HG02973 (cell line): ENCODE results near the gene GARIN3.
"Not testable (repeated sequence)": the region's sequence is repeated elsewhere in the genome, so short reads cannot be mapped to it uniquely, and the experiment has no call there.

ENCODE experiments used
- ATAC-seq: cut with Tn5 transposase; IDR thresholded peaks from one replicate; pipeline ENCODE4 v1.9.1; 2021; ENCODE audit warnings: moderate library complexity; ENCODE audit not compliant: unreplicated experiment

The GARIN3 gene

DNA sequence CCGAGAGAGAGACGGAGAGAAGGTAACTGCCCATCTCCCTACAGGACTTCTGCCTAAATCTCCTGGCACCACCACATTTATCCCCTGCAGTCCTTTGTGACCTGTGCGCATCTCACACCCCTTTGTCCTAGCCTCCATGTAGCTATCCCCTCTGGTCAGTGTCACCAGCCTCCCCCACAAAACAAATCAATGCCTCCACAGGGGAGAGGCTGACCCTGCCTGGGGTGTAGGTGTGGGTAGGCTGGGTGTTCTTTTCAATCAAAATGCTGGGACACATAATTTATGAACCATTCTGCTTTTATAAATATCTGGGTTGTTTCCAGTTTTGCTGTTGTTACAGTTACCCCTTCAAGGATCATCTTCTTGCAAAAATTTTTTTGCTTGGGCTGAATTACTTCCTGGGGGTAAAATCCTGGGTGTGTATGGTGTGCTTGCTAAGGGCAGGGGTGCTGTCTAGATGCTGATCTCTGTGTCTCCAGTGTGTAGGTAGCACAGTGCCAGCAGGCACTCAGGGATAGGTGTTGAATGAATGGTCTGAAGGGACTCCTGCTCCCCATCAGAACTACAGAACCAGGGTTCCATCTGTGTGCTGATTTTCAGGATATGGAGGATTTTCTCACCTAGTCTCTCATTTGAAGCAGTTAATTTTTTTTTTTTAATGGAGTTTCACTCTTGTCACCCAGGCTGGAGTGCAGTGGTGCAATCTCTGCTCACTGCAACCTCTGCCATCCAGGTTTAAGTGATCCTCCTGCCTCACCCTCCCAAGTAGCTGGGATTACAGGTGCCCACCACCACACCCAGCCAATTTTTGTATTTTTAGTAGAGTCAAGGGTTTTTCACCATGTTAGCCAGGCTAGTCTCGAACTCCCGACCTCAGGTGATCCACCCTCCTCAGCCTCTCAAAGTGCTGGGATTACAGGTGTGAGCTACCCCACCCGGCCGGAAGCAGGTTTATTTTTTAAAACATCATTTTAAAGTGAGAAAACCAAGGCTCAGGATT lies at the start of gene GARIN3:
Gene GARIN3, minus strand, starts transcription at position 51 of the 1,000 bp plus-strand sequence. CDS start 96 bp downstream, outside the sequence.
- no peak for ATAC-seq

DNA sequence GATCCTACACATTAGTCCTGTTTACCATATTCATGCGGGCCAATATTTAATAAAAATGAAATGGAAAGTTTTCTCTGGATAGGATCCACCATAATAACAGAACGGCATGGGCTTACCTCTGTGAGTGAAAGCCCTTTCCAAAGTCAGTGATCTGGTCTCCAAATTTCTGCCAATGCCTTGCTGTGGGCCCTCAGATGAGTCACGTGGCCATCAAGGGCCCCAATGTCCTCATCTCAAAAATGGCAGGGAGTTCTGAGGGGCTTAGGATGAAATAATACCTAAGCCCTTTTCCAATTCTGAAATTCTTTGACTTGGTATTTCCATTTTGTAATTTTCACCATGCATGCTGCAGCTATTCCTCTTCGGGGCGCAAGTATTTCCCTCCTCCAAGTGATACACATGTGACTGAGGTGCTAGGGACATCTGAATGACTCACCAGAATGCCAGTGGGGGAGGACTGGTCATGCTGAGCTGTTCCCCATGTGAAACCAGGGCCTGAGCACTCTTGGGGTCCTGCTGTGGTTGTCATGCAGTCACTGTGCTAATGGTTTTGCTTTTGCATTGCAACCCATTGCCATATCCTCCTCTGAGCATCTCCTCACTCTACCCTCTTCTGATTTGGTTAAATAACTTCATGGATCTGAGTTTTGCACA lies 49.6 kb upstream of the GARIN3 start:
- ATAC-seq, result no peak

DNA sequence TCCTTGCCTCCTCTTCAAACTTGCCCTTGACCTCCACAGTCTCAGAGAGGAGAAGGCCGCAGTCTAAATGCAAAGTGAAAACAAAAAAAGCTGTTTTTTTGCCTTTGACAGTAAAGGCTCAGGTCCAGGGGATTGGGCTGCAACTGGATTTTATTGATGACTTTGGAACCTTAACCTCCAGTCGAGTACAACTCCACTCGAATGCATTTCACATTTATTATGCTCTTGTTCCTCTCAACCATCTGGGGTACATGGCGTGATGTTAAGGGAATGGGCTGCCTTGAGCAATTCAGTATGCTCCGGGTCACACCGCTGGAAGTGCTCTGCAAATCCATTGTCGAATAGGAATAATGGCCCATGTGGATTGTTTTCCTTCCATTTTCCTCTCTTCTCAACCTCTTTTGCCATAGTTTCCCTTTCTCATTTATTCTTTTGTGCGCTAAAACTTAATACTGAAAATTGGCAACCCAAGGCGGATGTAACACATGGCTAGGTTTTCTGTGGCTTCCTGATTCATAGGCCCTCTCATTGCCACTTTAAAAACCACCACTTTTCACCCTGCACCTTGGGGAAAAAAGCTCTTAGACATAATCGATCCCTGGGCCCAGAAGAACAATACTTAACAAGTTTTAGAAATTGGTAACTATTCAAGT lies 48.9 kb upstream of the GARIN3 start:
- no peak for ATAC-seq

GRCh38 chr5:157214415-157214814 lies 48.4 kb upstream of the GARIN3 start:
- ATAC-seq, result no peak

DNA sequence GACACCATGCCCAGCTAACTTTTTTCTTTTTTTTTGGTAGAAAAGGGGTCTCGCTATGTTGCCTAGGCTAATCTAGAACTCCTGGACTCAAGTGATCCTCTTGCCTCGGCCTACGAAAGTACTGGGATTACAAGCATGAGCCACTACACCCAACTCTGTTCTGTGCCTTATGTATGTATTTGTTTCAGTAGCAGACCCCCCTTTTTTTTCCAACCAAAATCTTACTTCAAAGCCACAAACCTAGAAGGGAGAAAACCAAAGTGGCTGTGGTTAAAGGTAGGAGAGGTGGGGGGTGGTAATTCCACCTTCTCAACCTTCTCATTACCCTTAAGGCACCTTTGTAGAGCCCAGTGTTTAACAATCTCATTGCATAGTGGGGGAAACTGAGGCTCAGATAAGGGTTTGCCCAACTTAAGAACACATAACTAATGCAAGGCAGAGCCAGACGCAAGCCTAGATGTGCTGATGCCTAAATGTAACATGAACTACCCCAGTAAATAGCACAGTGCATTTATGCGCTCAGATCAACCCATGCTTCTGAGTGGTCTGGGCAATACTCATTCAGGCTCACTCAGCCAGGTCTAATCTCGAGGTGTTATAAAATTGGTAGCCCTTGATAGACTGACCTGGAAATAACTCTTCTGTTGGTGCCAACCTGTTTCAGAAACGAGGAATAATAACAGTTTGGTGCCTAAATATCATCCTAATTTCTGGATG lies 47.6 kb upstream of the GARIN3 start:
- no peak for ATAC-seq

DNA sequence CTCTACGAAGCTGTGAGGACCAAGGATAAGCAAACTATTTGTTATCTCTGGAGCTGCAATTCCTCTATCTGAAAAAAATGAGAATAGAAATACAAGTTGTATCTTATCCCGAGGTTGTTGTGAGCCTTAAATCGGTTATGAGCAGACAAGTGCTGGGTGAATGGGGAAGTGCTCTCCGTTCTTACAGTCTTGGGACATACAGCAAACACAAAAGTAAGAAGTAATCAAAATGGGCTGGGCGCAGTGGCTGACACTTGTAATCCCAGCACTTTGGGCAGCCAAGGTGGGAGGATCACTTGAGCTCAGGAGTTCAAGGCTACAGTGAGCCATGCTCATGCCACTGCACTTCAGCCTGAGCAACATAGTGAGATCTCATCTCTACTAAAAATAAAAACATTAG lies 46.2 kb upstream of the GARIN3 start:
- no peak for ATAC-seq

DNA sequence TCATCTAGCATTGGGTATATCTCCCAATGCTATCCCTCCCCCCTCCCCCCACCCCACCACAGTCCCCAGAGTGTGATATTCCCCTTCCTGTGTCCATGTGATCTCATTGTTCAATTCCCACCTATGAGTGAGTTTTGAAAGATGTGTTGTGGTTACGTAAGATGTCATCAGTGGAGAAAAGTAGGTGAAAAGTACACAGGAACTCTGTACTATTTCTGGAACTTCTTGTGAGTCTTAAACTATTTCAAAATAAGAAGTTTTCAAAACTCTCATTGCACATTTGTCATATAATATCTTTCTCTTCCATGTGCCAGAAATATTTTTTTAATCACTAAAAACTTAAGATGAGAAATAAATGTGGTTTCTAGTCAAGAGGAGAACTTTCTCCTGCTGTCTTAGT lies 44.6 kb upstream of the GARIN3 start:
- not testable (repeated sequence) for ATAC-seq

DNA sequence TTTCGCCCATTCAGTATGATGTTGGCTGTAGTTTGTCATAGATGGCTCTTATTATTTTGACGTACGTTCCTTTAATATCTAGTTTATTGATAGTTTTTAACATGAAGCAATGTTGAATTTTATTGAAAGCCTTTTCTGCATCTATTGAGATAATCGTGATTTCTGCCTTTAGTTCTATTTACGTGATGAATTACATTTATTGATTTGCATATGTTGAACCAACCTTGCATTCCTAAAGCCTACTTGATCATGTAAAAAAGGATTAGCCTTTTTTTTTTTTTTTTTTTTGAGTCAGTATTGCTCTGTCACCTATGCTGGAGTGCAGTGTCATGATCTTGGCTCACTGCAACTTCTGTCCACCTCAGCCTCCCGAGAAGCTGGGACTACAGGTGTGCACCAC lies 39.6 kb upstream of the GARIN3 start:
- no peak for ATAC-seq

DNA sequence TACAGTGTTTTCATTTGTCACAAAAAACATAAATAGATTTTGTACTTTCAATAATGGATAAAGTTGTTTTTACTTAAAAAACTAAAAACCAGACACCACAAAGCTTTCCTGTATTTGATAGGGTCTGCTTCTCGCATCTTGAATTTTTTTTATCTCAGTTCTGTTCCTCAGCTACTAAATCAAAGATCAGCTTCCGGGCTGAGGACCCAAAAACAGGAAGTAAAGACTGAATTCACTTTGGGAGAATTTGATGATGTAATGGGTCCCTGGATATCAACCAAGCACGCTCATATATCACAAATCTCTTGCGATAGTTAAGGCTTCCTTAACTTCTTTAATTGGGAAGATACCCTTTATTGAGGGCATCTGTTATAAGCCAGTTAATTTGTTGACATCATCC lies 38.7 kb upstream of the GARIN3 start:
- ATAC-seq, result no peak

DNA sequence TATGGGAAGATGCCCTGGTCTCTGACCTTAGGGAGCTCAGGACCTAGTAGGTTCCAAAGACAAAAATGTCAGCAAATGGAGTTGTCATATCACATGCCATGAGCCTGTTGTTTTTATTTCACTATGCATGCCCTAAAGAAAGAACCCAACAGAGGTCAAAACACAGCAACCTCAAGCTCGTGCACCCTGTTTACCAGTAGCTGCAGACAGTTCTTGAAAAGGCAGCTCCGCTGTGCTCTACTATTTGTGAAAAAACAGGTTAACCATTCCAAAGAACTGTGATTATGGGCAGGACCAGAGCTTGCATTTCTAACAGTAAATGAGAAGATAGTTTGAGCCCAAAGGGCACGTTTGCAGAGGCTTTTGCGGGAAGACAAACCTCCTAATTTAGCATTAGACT lies 37.4 kb upstream of the GARIN3 start:
- no peak for ATAC-seq

- ATAC-seq, result no peak
These were observed 35.8 kb upstream of the GARIN3 start for GRCh38 chr5:157201857-157202256.

DNA sequence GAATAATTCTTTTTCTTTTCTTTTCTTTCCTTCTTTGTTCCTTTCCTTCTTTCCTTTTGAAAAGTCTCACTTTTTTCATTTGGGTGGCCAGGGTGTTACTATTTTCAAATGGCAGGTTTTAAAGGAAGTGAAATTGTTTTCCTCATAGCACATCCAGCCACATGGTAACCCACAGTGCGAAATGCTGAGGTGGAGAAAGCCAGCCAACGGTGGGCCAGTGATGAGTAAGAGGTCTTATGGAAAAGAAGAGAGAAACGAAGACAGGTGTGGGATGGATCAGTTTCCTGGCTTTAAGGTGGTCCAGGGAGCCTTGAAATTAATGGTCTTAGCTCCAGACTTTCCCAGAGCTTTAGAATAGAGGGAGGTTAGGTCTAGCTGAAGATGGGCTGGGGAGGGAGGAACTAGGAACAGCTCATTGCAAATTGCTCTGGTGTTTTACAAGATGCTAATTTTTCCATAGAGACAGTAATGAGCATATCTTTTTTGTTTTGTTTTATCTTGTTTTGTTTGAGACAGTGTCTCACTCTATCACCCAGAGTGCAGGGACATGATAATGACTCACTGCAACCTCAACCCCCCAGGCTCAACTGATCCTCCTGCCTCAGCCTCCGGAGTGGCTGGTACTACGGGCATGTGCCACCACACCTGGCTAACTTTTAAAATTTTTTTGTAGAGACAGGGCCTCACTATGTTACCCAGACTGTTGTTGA lies 32.4 kb upstream of the GARIN3 start:
- no peak for ATAC-seq

DNA sequence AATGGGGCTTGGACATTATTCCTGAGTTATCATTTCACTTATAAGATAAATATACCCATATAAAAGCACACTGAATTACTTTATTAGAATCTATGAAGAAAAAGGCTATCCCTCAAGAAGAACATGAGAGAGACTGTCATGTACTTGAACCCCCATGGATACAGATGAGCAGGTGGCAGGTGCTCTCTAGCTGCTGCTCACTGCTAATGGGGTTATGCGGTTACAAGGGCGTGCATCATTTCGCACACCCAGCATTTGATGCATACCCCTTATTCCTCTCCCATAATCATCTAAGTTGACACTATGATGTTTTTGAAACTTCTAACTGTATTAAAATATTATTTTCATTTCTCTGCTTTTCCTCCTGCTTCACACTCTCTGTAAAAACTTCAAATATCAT lies 31.0 kb upstream of the GARIN3 start:
- ATAC-seq, result no peak

DNA sequence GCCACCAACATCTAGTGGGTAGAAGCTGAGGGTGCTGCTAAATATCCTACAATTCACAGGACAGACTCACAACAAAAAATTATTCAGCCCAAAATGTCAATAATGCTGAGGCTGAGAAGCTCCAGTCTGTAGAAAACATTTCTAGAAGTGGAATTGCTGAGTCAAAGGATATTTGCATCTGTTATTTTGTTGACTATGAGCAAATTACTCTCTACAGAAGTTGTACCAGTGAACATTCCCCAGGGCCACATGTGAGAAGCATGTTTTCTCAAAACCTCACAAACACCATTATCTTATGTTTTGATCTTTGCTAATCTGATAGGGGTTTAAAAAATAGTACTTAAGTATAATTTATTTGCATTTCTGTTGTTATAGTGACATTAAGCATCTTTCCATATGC lies 30.0 kb upstream of the GARIN3 start:
- no peak for ATAC-seq

GRCh38 chr5:157193699-157194424 lies 27.8 kb upstream of the GARIN3 start:
- ATAC-seq, result no peak

- no peak for ATAC-seq
These were observed 23.2 kb upstream of the GARIN3 start for GRCh38 chr5:157189223-157189622.

DNA sequence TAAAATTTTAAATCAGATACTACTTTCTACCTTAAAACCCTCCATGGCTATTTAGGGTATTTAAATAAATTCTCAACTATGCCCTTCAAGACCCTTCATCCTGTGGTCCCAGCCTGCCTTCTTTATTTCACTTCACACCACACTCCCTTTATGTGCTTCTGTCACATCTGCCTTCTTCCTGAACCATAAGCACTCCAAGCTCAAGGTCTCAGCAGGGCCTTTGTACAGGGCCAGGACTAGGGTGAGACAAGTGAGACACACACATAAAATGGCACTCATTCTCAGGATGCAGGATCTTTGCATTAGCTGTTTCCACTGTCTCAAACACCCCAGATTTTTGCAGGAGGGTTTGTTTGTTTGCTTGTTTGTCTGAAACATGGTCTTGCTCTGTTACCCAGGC lies 22.2 kb upstream of the GARIN3 start:
- ATAC-seq, result no peak

DNA sequence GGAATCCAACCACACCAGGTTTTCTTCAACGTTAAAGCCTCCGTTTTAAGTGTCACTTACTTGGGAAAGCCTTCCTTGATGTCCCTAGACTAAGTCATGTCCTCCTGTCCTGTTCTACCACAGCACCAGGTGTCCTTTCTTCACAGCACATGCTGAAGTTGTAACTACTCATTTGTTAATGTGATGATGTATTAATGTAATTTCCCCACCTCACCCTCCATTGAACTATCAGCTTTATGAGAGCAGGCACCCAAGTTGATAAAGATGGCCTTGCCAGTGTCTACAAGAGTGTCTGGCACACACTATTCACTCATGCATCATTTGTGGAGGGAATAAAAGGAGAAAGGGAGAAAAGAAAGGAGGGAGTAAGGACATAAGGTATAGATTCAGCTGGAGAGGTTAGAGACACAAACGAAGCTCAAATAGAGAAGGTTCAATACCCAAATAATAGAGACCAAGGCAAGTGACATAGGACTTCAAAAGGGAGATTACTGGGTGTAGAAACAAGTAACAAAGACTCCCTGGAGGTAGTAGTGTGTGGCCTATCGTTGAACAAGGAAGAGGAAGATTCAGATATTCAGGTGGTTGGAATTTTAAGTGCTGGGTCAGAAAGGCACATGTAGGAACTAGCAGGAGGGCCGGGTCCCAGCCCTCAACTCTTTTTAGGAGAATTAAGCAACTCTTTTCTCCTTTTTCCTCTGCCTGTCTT lies 21.1 kb upstream of the GARIN3 start:
- no peak for ATAC-seq
